ENCODE results near the gene FLNB. TPM values are rescaled to one million over a fixed set of nuclear protein-coding genes. Genes with fewer than 3 reads are reported as not detected.
A peak's percentile ranks its signal among the peaks of the same experiment; 100 is the strongest.

Gene FLNB
- total RNA-seq, 1 experiment from 2014 or later: 140 TPM

- in situ Hi-C loops (cut with HindIII; ENCODE audit: low sequenced_read_pairs): no loop called here
- DNase-seq (ENCODE audit: low spot score): no peak
Observed at GRCh38 chr3:58005669-58006068, 2.6 kb upstream of the FLNB start.

GRCh38 chr3:58006661-58007060 is 1.6 kb upstream of the FLNB start:
- DNase-seq (ENCODE audit: low spot score): no peak
- in situ Hi-C loops (cut with HindIII; ENCODE audit: low sequenced_read_pairs): no loop called here

GRCh38 chr3:58009026-58009748 is 965 bp downstream of the FLNB start:
- DNase-seq (ENCODE audit: low spot score): peak; percentile 37
- in situ Hi-C loops (cut with HindIII; ENCODE audit: low sequenced_read_pairs): no loop called here

- peak; percentile 28 for DNase-seq (ENCODE audit: low spot score)
- in situ Hi-C loops (cut with HindIII; ENCODE audit: low sequenced_read_pairs): no loop called here
Observed at GRCh38 chr3:58009749-58010535, 1.7 kb downstream of the FLNB start.

- in situ Hi-C loops (cut with HindIII; ENCODE audit: low sequenced_read_pairs): no loop called here
- DNase-seq (ENCODE audit: low spot score): no peak
Observed at GRCh38 chr3:58010562-58010961, 2.3 kb downstream of the FLNB start.

GRCh38 chr3:58011580-58011979 is 3.4 kb downstream of the FLNB start:
- in situ Hi-C loops (cut with HindIII; ENCODE audit: low sequenced_read_pairs): no loop called here
- no peak for DNase-seq (ENCODE audit: low spot score)

- in situ Hi-C loops (cut with HindIII; ENCODE audit: low sequenced_read_pairs): no loop called here
- no peak for DNase-seq (ENCODE audit: low spot score)
Observed at GRCh38 chr3:58012302-58012701, 4.1 kb downstream of the FLNB start.

- in situ Hi-C loops (cut with HindIII; ENCODE audit: low sequenced_read_pairs): no loop called here
- DNase-seq (ENCODE audit: low spot score): no peak
Observed at GRCh38 chr3:58013099-58013498, 4.9 kb downstream of the FLNB start.

- in situ Hi-C loops (cut with HindIII; ENCODE audit: low sequenced_read_pairs): no loop called here
- DNase-seq (ENCODE audit: low spot score): peak; percentile 77
Observed at GRCh38 chr3:58013973-58014649, 5.9 kb downstream of the FLNB start.

GRCh38 chr3:58015520-58015915 is 7.3 kb downstream of the FLNB start:
- in situ Hi-C loops (cut with HindIII; ENCODE audit: low sequenced_read_pairs): no loop called here
- DNase-seq (ENCODE audit: low spot score): no peak

GRCh38 chr3:58016710-58017109 is 8.5 kb downstream of the FLNB start:
- no peak for DNase-seq (ENCODE audit: low spot score)
- in situ Hi-C loops (cut with HindIII; ENCODE audit: low sequenced_read_pairs): no loop called here

- DNase-seq (ENCODE audit: low spot score): no peak
- in situ Hi-C loops (cut with HindIII; ENCODE audit: low sequenced_read_pairs): no loop called here
Observed at GRCh38 chr3:58018892-58019742, 10.9 kb downstream of the FLNB start.

GRCh38 chr3:58020783-58021071 is 12.5 kb downstream of the FLNB start:
- no peak for DNase-seq (ENCODE audit: low spot score)
- in situ Hi-C loops (cut with HindIII; ENCODE audit: low sequenced_read_pairs): no loop called here

- no peak for DNase-seq (ENCODE audit: low spot score)
- in situ Hi-C loops (cut with HindIII; ENCODE audit: low sequenced_read_pairs): no loop called here
Observed at GRCh38 chr3:58021072-58021959, 13.1 kb downstream of the FLNB start.

- DNase-seq (ENCODE audit: low spot score): no peak
- in situ Hi-C loops (cut with HindIII; ENCODE audit: low sequenced_read_pairs): no loop called here
Observed at GRCh38 chr3:58021962-58022361, 13.7 kb downstream of the FLNB start.

GRCh38 chr3:58022490-58022889 is 14.3 kb downstream of the FLNB start:
- DNase-seq (ENCODE audit: low spot score): no peak
- in situ Hi-C loops (cut with HindIII; ENCODE audit: low sequenced_read_pairs): no loop called here

GRCh38 chr3:58023531-58023930 is 15.3 kb downstream of the FLNB start:
- no peak for DNase-seq (ENCODE audit: low spot score)
- in situ Hi-C loops (cut with HindIII; ENCODE audit: low sequenced_read_pairs): no loop called here

- in situ Hi-C loops (cut with HindIII; ENCODE audit: low sequenced_read_pairs): no loop called here
- peak; percentile 60 for DNase-seq (ENCODE audit: low spot score)
Observed at GRCh38 chr3:58025406-58025805, 17.2 kb downstream of the FLNB start.

Data from G401 (cell line).